ENCODE results near the gene CYP3A5. TPM values are rescaled to one million over a fixed set of nuclear protein-coding genes. Genes with fewer than 3 reads are reported as not detected.

The CYP3A5 gene
- total and polyA plus RNA-seq, 10 of the 15 experiments (the other 5 are each of a cell fraction or from before 2014, with no cell fraction given): 0.05 to 1.3 (median 0.09) TPM; not detected in 2

DNA sequence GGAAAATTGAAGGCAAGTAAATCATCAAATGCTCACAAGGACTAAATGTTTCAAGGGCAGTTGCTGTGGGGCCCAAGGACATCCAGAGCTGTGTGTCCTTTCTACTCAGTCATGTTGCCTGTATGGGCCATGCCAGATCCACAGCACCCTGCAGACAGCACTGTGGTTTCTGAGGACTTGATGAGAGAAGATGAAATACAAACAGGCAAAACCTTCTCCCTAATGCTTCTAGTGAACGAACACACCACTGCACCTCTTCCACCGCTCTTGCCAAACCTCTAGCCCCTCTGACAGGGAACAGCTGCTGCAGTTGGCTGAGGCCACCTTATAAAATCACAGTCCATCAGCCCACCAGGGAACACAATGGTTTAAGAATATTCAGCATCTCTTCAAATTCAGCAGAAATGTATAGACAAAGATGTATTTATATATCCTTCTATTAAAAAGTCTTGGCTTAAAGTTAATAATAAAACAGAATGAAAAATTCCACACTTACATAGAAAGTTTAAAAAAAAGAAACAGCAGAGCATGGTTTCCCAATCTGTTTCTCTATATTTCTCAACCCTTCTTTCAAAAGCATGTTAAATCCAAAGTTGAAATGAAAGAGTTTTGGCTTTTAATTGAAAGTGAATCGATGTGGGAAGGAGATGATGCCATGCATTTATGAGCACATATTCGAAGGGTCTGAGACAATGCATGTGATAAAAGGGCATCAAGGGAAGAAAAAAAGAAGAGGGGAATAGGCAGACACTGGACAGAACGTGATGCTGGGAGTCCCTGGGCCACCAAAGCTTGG is 41.2 kb upstream of the CYP3A5 start:
- Histone ChIP-seq H3K27ac (ENCODE audit: control insufficient read depth, insufficient read depth) (no peak overlapping the region), H3K27me3 (replicated peaks in 1 of 2; ENCODE audit: control insufficient read depth in 2 of 2, insufficient read depth in 2 of 2, low read length in 1 of 2) (no peaks in the 10 kb centered on the region), H4K20me1 (ENCODE audit: control insufficient read depth, insufficient read depth) (no peaks in the 10 kb centered on the region), H3K4me3 (no peak overlapping the region), H3K4me2 (ENCODE audit: control insufficient read depth, insufficient read depth) (no peak overlapping the region), H3K4me1 (ENCODE audit: control insufficient read depth, insufficient read depth, low read length) (no peaks in the 10 kb centered on the region), H3K79me2 (ENCODE audit: control insufficient read depth, insufficient read depth, low read length) (no peaks in the 10 kb centered on the region), H3K36me3 (ENCODE audit: control insufficient read depth in 2 of 2, insufficient read depth in 2 of 2, low read length in 1 of 2) (no peaks in the 10 kb centered on the region), H3K9me3 (replicated peaks; ENCODE audit: control insufficient read depth, insufficient read depth, low read length) (no peaks in the 10 kb centered on the region; the same call in 2 of the 3 replicates), H2AFZ (ENCODE audit: control insufficient read depth, low read depth, low read length) (no peak overlapping the region), H3K9ac (ENCODE audit: control insufficient read depth, insufficient read depth, low read length) (no peak overlapping the region)
- peak; percentile 62 for ATAC-seq
- POLR2A ChIA-PET: interaction anchor here (0.5 to 0.8 kb wide), 2 partner anchors 18 to 785 kb away, joined by 3 read pairs; no protein-coding TSS in a partner anchor
- no peak for DNase-seq (ENCODE audit: low read depth, low spot score)
- CTCF ChIA-PET: no interaction called here
- no peak for FAIRE-seq
- SMC1A ChIA-PET (ENCODE audit: uncharacterized antibody, unreplicated experiment): no interaction called here
- no TSS peak for BruUV-seq (replicated peaks)
- RAD21 ChIA-PET (ENCODE audit: unreplicated experiment): no interaction called here
- TF ChIP-seq RAD21 (IDR thresholded peaks at IDR 0.05; ENCODE audit: insufficient read depth, low read depth, low read length) (no peak), ZSCAN29 (IDR thresholded peaks at IDR 0.05) (no peak), EED (IDR thresholded peaks at IDR 0.05; ENCODE audit: low read depth) (no peak), RAD51 (IDR thresholded peaks at IDR 0.05) (no peak), TCF12 (IDR thresholded peaks at IDR 0.05; ENCODE audit: low read depth, low read length) (no peak), NR2F1 (conservative IDR thresholded peaks at IDR 0.05) (no peak), RFX5 (IDR thresholded peaks at IDR 0.05; ENCODE audit: low read depth, low read length) (no peak), HCFC1 (IDR thresholded peaks at IDR 0.05; ENCODE audit: low read length) (no peak)
- TF ChIP-seq, protein P1, sequence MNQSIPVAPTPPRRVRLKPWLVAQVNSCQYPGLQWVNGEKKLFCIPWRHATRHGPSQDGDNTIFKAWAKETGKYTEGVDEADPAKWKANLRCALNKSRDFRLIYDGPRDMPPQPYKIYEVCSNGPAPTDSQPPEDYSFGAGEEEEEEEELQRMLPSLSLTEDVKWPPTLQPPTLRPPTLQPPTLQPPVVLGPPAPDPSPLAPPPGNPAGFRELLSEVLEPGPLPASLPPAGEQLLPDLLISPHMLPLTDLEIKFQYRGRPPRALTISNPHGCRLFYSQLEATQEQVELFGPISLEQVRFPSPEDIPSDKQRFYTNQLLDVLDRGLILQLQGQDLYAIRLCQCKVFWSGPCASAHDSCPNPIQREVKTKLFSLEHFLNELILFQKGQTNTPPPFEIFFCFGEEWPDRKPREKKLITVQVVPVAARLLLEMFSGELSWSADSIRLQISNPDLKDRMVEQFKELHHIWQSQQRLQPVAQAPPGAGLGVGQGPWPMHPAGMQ (IDR thresholded peaks at IDR 0.05; ENCODE audit: borderline replicate concordance): no peak
- TF ChIP-seq, protein P2, sequence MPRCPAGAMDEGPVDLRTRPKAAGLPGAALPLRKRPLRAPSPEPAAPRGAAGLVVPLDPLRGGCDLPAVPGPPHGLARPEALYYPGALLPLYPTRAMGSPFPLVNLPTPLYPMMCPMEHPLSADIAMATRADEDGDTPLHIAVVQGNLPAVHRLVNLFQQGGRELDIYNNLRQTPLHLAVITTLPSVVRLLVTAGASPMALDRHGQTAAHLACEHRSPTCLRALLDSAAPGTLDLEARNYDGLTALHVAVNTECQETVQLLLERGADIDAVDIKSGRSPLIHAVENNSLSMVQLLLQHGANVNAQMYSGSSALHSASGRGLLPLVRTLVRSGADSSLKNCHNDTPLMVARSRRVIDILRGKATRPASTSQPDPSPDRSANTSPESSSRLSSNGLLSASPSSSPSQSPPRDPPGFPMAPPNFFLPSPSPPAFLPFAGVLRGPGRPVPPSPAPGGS (IDR thresholded peaks at IDR 0.05; ENCODE audit: borderline replicate concordance, insufficient read depth, low read depth, low read length, poor library complexity, severe bottlenecking): no peak
- in situ Hi-C loops (cut with MboI): no loop called here
- WGBS (ENCODE audit: insufficient coverage, insufficient replicate concordance, low lambda C conversion rate, missing lambda C conversion rate): 15% methylated on average over 5 of the region's 5 CpGs
- intact Hi-C loops (cut with micrococcal nuclease; ENCODE audit: unreplicated experiment): no loop called here
